ENCODE data around the gene KCNQ1. TPM values are rescaled to one million over a fixed set of nuclear protein-coding genes. Genes with fewer than 3 reads are reported as not detected.
A peak's percentile ranks its signal among the peaks of the same experiment; 100 is the strongest.

KCNQ1 gene
- total RNA-seq, 1 experiment from 2014 or later = 10.7 TPM

DNA sequence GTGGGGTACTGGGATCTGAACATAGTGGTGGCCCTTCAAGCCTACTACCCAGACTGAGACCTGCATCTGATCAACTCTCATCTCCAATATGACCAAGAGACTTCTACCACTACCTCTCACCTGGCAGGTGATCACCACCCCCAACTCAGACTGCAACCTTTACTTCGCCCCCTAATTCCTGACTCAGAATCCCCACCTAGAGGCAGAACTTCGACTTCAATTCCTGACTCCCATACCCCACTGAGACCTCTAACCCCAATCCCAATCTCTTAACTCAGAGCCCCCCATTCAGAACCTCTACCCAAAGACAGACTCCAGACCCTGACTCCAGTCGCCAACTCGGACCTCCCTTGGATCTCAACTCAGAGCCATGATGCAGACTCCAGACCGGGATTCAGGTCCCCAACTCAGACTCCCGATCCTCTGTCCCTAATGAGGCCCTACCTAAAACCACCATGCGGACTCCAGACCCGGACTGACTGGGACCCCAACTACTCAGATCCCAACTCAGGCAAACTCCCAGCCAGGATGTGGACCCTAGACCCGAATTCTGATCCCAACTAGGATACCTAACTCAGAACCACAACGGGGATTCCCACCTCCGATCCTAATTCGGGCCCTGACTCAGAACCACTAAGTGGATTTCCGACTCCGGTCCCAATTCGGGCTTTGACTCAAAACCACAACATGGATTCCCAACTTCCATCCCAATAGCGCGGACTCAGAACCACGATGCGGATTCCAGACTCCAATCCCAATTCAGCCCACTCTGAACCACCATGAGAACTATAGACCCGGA, 253.8 kb downstream of the KCNQ1 start:
- H3K79me2 ChIP-seq (ENCODE audit: insufficient read depth, low read length) = peaks cover 59% of the 10 kb centered on the region
- no peak for DNase-seq (ENCODE audit: low read depth, low spot score)
- BruUV-seq (replicated peaks) = no TSS peak
- ChIA-PET CTCF (no interaction called here), RAD21 (ENCODE audit: low non-redundant PET in 1 of 2, low total read pairs in 2 of 2, uncharacterized antibody in 2 of 2, unreplicated experiment in 2 of 2) (no interaction called here), POLR2A (interaction anchor here (1.3 kb wide), 1 partner anchor 192 kb away, joined by 4 read pairs; no protein-coding TSS in a partner anchor)
- ATAC-seq = no peak
- H4K20me1 ChIP-seq (ENCODE audit: insufficient read depth) = no peaks in the 10 kb centered on the region
- H3K4me1 ChIP-seq (ENCODE audit: control insufficient read depth in 1 of 2, insufficient read depth in 2 of 2, low read length in 2 of 2) = peaks cover 0 to 23% of the 10 kb centered on the region in 2 experiments; a peak in 2 of 4 replicates
- peak overlapping the region; percentile 83 for H3K9ac ChIP-seq (ENCODE audit: low read length)
- peak overlapping the region; percentile 57; the same call in 1 of the 2 replicates for H3K27ac ChIP-seq (ENCODE audit: low read depth, low read length)
- no peak overlapping the region for H2AFZ ChIP-seq (ENCODE audit: low read depth, low read length, poor library complexity, severe bottlenecking)
- TF ChIP-seq ZFX (IDR thresholded peaks at IDR 0.05) (no peak), EZH2phosphoT487 (IDR thresholded peaks at IDR 0.05; ENCODE audit: borderline replicate concordance) (no peak)
- TF ChIP-seq, protein P1, sequence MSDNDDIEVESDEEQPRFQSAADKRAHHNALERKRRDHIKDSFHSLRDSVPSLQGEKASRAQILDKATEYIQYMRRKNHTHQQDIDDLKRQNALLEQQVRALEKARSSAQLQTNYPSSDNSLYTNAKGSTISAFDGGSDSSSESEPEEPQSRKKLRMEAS (IDR thresholded peaks at IDR 0.05) = no peak
- H3K4me2 ChIP-seq (ENCODE audit: low read length) = peak overlapping the region; percentile 82
- intact Hi-C loops (cut with micrococcal nuclease) = no loop called here
- H3K4me3 ChIP-seq (replicated peaks in 1 of 2; ENCODE audit: low read depth in 1 of 2, low read length in 2 of 2) = peak overlapping the region; percentile 71 to 73
- no peaks in the 10 kb centered on the region for H3K9me2 ChIP-seq (ENCODE audit: insufficient read depth)
- H3K27me3 ChIP-seq (ENCODE audit: insufficient read depth, low read length) = no peaks in the 10 kb centered on the region
- no peaks in the 10 kb centered on the region for H3K9me3 ChIP-seq (ENCODE audit: control insufficient read depth in 1 of 2, insufficient read depth in 1 of 2, low read depth in 1 of 2, low read length in 2 of 2)
- H3K36me3 ChIP-seq (ENCODE audit: control insufficient read depth in 1 of 2, insufficient read depth in 2 of 2, low read length in 2 of 2) = no peaks in the 10 kb centered on the region

DNA sequence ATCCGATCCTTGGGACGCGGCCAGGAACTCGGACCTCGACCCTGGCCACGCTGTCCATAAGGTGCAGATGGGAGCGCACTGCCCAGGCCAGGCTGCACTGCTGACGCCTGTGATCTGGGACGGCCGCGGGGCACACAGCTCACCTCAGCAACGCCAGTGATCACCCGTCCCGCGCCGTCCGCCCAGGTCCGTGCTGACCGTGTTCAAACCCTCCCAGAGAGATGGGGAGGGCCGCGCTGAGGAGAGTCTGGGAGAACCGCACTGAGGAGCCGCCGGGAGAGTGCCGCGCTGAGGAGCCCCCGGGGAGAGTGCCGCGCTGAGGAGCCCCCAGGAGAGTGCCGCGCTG, 254.3 kb downstream of the KCNQ1 start:
- H3K79me2 ChIP-seq (ENCODE audit: insufficient read depth, low read length) = peaks cover 53% of the 10 kb centered on the region
- no peaks in the 10 kb centered on the region for H4K20me1 ChIP-seq (ENCODE audit: insufficient read depth)
- ATAC-seq (peak; percentile 3; the same call in 1 of the 2 replicates), DNase-seq (ENCODE audit: low read depth, low spot score) (no peak)
- H3K27ac ChIP-seq (ENCODE audit: low read depth, low read length) = peak overlapping the region; percentile 57
- CTCF ChIA-PET = no interaction called here
- peak overlapping the region; percentile 71 to 73 for H3K4me3 ChIP-seq (replicated peaks in 1 of 2; ENCODE audit: low read depth in 1 of 2, low read length in 2 of 2)
- H3K9ac ChIP-seq (ENCODE audit: low read length) = peak overlapping the region; percentile 83
- H3K27me3 ChIP-seq (ENCODE audit: insufficient read depth, low read length) = no peaks in the 10 kb centered on the region
- TF ChIP-seq RAD21 (IDR thresholded peaks at IDR 0.05; ENCODE audit: low read depth) (no peak), POLR2A (IDR thresholded peaks at IDR 0.05; ENCODE audit: borderline replicate concordance, extremely low read depth, insufficient read depth, insufficient read length) (no peak), EGR1 (IDR thresholded peaks at IDR 0.05; ENCODE audit: low read depth) (no peak), SRF (IDR thresholded peaks at IDR 0.05; ENCODE audit: low read depth) (no peak)
- H3K9me3 ChIP-seq (ENCODE audit: control insufficient read depth in 1 of 2, insufficient read depth in 1 of 2, low read depth in 1 of 2, low read length in 2 of 2) = no peaks in the 10 kb centered on the region
- peaks cover 0 to 23% of the 10 kb centered on the region in 2 experiments; a peak in 2 of 4 replicates for H3K4me1 ChIP-seq (ENCODE audit: control insufficient read depth in 1 of 2, insufficient read depth in 2 of 2, low read length in 2 of 2)
- RAD21 ChIA-PET (ENCODE audit: low non-redundant PET in 1 of 2, low total read pairs in 2 of 2, uncharacterized antibody in 2 of 2, unreplicated experiment in 2 of 2) = no interaction called here
- POLR2A ChIA-PET = interaction anchor here (0.9 to 1.3 kb wide), 2 partner anchors 192 to 234 kb away, joined by 4 to 5 read pairs; no protein-coding TSS in a partner anchor
- no peaks in the 10 kb centered on the region for H3K36me3 ChIP-seq (ENCODE audit: control insufficient read depth in 1 of 2, insufficient read depth in 2 of 2, low read length in 2 of 2)
- H3K4me2 ChIP-seq (ENCODE audit: low read length) = peak overlapping the region; percentile 82
- intact Hi-C loops (cut with micrococcal nuclease) = no loop called here
- H2AFZ ChIP-seq (ENCODE audit: low read depth, low read length, poor library complexity, severe bottlenecking) = no peak overlapping the region
- H3K9me2 ChIP-seq (ENCODE audit: insufficient read depth) = no peaks in the 10 kb centered on the region
- no TSS peak for BruUV-seq (replicated peaks)
